Activated B cell treated with CpG ODN at 0.5 μM for 24 hours (primary cell): ENCODE results near the gene ZNF821. TPM values are rescaled to one million over a fixed set of nuclear protein-coding genes. Genes with fewer than 3 reads are reported as not detected.

Experiments
- ATAC-seq: fragments of 200-7000 bp; cut with Tn5 transposase; one replicate; pipeline ENCODE4 v1.10.0; 2021; ENCODE audit warnings: low read depth, mild to moderate bottlenecking, moderate library complexity
- CTCF ChIA-PET: fragments of 350-600 bp; sonication (Branson Sonifier 250); formaldehyde crosslinking; loops from one replicate; lab custom pipeline; 2021; ENCODE audit warnings: antibody characterized with exemption; lab: Charles Lee
- POLR2A ChIA-PET: fragments of 350-600 bp; sonication (Branson Sonifier 250); formaldehyde crosslinking; loops from one replicate; lab custom pipeline; 2021; ENCODE audit warnings: antibody characterized with exemption; lab: Charles Lee
- DNase-seq: peaks from one replicate; pipeline ENCODE4 v3.0.0; 2022
- H3K27ac Mint-ChIP-seq: one replicate; pipeline ENCODE4 v1.8.0; 2020; ENCODE audit warnings: mixed read lengths
- H3K27me3 Mint-ChIP-seq: one replicate; pipeline ENCODE4 v1.8.0; 2021; ENCODE audit warnings: mixed read lengths
- H3K36me3 Mint-ChIP-seq: one replicate; pipeline ENCODE4 v1.8.0; 2021; ENCODE audit warnings: low read depth, mixed read lengths
- H3K4me1 Mint-ChIP-seq: one replicate; pipeline ENCODE4 v1.8.0; 2021; ENCODE audit warnings: mixed read lengths
- H3K4me3 Mint-ChIP-seq: one replicate; pipeline ENCODE4 v1.8.0; 2020; ENCODE audit warnings: mild to moderate bottlenecking, mixed read lengths
- H3K9me3 Mint-ChIP-seq: one replicate; pipeline ENCODE4 v1.8.0; 2020; ENCODE audit warnings: mixed read lengths
- CTCF ChIP-seq: fragments of 200-600 bp; IDR thresholded peaks from one replicate; pipeline ENCODE4 v1.8.0; 2022; ENCODE audit warnings: antibody characterized with exemption, mild to moderate bottlenecking
- intact Hi-C: fragments of 100-400 bp; cut with micrococcal nuclease; formaldehyde crosslinking; loops from one replicate; pipeline ENCODE4 v1.15.1; 2024
- total RNA-seq: library from RNA; stranded (reverse); gene quantifications from 2 replicates; pipeline ENCODE4 v1.2.3, GENCODE V29; 2022

The ZNF821 gene
- total RNA-seq, 1 donor from 2014 or later: 13.6 TPM

- ATAC-seq: no peak
- H3K4me3 Mint-ChIP-seq: peak overlapping the region; percentile 73
- no peaks in the 10 kb centered on the region for H3K27me3 Mint-ChIP-seq
- ChIA-PET POLR2A (interaction anchor here (0.6 to 7.8 kb wide), 8 partner anchors 10 to 997 kb away, joined by 3 to 144 read pairs (median 4); partner anchors contain the start of genes AP1G1 and ZNF821), CTCF (no interaction called here)
- no peaks in the 10 kb centered on the region for H3K9me3 Mint-ChIP-seq
- no peak for TF ChIP-seq CTCF
- no peak for DNase-seq
- H3K36me3 Mint-ChIP-seq: peaks cover 15% of the 10 kb centered on the region
- intact Hi-C loops: loop anchor here (5.0 kb wide), 2 partner anchors 195 to 435 kb away; partner anchors contain the start of genes DHX38, TXNL4B and ZNF23
- H3K27ac Mint-ChIP-seq: peak overlapping the region; percentile 78
- H3K4me1 Mint-ChIP-seq: peaks cover 43% of the 10 kb centered on the region
Observed at GRCh38 chr16:71896764-71897368, 12.9 kb upstream of the ZNF821 start.

GRCh38 chr16:71895679-71896365 is 11.8 kb upstream of the ZNF821 start:
- POLR2A ChIA-PET: interaction anchor here (0.6 to 7.8 kb wide), 12 partner anchors 11 to 998 kb away, joined by 3 to 144 read pairs (median 4); partner anchors contain the start of genes AP1G1, ZNF23 and ZNF821
- H3K4me1 Mint-ChIP-seq: peaks cover 35% of the 10 kb centered on the region
- no peak for TF ChIP-seq CTCF
- H3K9me3 Mint-ChIP-seq: no peaks in the 10 kb centered on the region
- DNase-seq (no peak), ATAC-seq (peak; percentile 22)
- peak overlapping the region; percentile 96 for H3K4me3 Mint-ChIP-seq
- peak overlapping the region; percentile 94 for H3K27ac Mint-ChIP-seq
- H3K36me3 Mint-ChIP-seq: peaks cover 14% of the 10 kb centered on the region
- CTCF ChIA-PET: interaction anchor here (0.6 to 0.9 kb wide), 2 partner anchors 12 to 13 kb away, joined by 3 to 4 read pairs; partner anchors contain the start of gene ZNF821
- no peaks in the 10 kb centered on the region for H3K27me3 Mint-ChIP-seq
- intact Hi-C loops: loop anchor here (1.0 to 5.0 kb wide), 12 partner anchors 12 to 434 kb away; partner anchors contain the start of genes ATXN1L, DHODH, DHX38 and TXNL4B

- TF ChIP-seq CTCF: no peak
- H3K36me3 Mint-ChIP-seq: peaks cover 14% of the 10 kb centered on the region
- ATAC-seq (peak; percentile 90), DNase-seq (peak; percentile 91)
- H3K4me1 Mint-ChIP-seq: peaks cover 30% of the 10 kb centered on the region
- H3K4me3 Mint-ChIP-seq: peak within 1 kb of the TSS; percentile 96
- H3K27ac Mint-ChIP-seq: peak within 1 kb of the TSS; percentile 94
- POLR2A ChIA-PET: interaction anchor here (0.8 to 7.8 kb wide), 9 partner anchors 12 to 433 kb away, joined by 3 to 144 read pairs (median 4); partner anchors contain the start of genes AP1G1, ZNF23 and ZNF821
- CTCF ChIA-PET: interaction anchor here (0.6 to 0.9 kb wide), 2 partner anchors 11 to 12 kb away, joined by 3 to 4 read pairs; partner anchors contain the start of gene ZNF821
- H3K9me3 Mint-ChIP-seq: no peaks in the 10 kb centered on the region
- intact Hi-C loops: loop anchor here (1.0 to 5.0 kb wide), 12 partner anchors 11 to 433 kb away; partner anchors contain the start of genes ATXN1L, DHODH, DHX38 and TXNL4B
- no peaks in the 10 kb centered on the region for H3K27me3 Mint-ChIP-seq
Observed at GRCh38 chr16:71894921-71895678, 11.1 kb upstream of the ZNF821 start, which contains the start of gene IST1. Gene IST1, plus strand, starts transcription at chr16:71895531. Its CDS starts 20,110 bp downstream, at chr16:71915641.

GRCh38 chr16:71894229-71894920 is 10.4 kb upstream of the ZNF821 start:
- no peak for TF ChIP-seq CTCF
- peaks cover 14% of the 10 kb centered on the region for H3K36me3 Mint-ChIP-seq
- intact Hi-C loops: loop anchor here (2.0 kb wide), 5 partner anchors 14 to 172 kb away; partner anchors contain the start of gene DHODH
- no peaks in the 10 kb centered on the region for H3K27me3 Mint-ChIP-seq
- H3K4me3 Mint-ChIP-seq: peak overlapping the region; percentile 96
- ATAC-seq (peak; percentile 1), DNase-seq (peak; percentile 25)
- peak overlapping the region; percentile 94 for H3K27ac Mint-ChIP-seq
- CTCF ChIA-PET: interaction anchor here (0.8 to 1.2 kb wide), 2 partner anchors 10 to 12 kb away, joined by 4 read pairs; no protein-coding TSS in a partner anchor
- POLR2A ChIA-PET: interaction anchor here (0.6 to 7.8 kb wide), 12 partner anchors 9 to 433 kb away, joined by 3 to 144 read pairs (median 4); partner anchors contain the start of genes AP1G1, ZNF23 and ZNF821
- no peaks in the 10 kb centered on the region for H3K9me3 Mint-ChIP-seq
- H3K4me1 Mint-ChIP-seq: peaks cover 24% of the 10 kb centered on the region
